T-helper 1 cell treated with Interleukin-12 subunit alpha and Interleukin-12 subunit beta and Interleukin-4 antibody, amounts not matched to agents 30 μg/mL and 1 μg/mL, for 36 hours (primary cell): ENCODE measurements around the gene ARHGAP25.
A peak's percentile ranks its signal among the peaks of the same experiment; 100 is the strongest.

Experiments used
- H3K27ac Mint-ChIP-seq: one replicate; pipeline ENCODE4 v1.8.0; 2021; ENCODE audit warnings: mild to moderate bottlenecking, mixed read lengths
- H3K27me3 Mint-ChIP-seq: one replicate; pipeline ENCODE4 v1.8.0; 2021; ENCODE audit warnings: low read depth, mixed read lengths
- H3K36me3 Mint-ChIP-seq: one replicate; pipeline ENCODE4 v1.8.0; 2021; ENCODE audit warnings: low read depth, mixed read lengths
- H3K4me1 Mint-ChIP-seq: one replicate; pipeline ENCODE4 v1.8.0; 2021; ENCODE audit warnings: low read depth, mixed read lengths
- H3K4me3 Mint-ChIP-seq: one replicate; pipeline ENCODE4 v1.8.0; 2021; ENCODE audit warnings: mild to moderate bottlenecking, moderate library complexity, mixed read lengths
- H3K9me3 Mint-ChIP-seq: one replicate; pipeline ENCODE4 v1.8.0; 2021; ENCODE audit warnings: mixed read lengths

The ARHGAP25 gene

DNA sequence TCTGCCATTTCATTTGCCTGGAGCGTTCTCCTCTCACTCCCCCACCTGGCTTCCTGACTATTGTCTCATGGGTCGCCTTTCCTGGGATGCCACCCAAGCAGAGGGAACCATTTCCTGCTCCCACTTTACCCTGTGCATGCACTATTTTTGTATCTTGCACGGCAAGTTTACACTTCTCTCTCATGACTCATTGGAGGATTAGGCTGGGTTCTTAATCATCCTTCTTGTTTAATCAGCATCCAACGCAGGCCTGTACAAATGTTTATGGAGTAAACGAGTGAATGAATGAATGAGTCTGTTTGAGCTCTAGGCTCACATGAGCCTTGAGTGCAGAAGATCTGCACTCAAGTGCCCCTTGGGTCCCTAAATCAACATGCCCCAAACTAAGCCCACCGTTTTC, 3.8 kb upstream of the ARHGAP25 start:
- Mint-ChIP-seq H3K27ac (no peak overlapping the region), H3K4me1 (peaks cover 44% of the 10 kb centered on the region), H3K27me3 (no peaks in the 10 kb centered on the region), H3K4me3 (no peak overlapping the region), H3K9me3 (no peaks in the 10 kb centered on the region), H3K36me3 (peaks cover 2% of the 10 kb centered on the region)

DNA sequence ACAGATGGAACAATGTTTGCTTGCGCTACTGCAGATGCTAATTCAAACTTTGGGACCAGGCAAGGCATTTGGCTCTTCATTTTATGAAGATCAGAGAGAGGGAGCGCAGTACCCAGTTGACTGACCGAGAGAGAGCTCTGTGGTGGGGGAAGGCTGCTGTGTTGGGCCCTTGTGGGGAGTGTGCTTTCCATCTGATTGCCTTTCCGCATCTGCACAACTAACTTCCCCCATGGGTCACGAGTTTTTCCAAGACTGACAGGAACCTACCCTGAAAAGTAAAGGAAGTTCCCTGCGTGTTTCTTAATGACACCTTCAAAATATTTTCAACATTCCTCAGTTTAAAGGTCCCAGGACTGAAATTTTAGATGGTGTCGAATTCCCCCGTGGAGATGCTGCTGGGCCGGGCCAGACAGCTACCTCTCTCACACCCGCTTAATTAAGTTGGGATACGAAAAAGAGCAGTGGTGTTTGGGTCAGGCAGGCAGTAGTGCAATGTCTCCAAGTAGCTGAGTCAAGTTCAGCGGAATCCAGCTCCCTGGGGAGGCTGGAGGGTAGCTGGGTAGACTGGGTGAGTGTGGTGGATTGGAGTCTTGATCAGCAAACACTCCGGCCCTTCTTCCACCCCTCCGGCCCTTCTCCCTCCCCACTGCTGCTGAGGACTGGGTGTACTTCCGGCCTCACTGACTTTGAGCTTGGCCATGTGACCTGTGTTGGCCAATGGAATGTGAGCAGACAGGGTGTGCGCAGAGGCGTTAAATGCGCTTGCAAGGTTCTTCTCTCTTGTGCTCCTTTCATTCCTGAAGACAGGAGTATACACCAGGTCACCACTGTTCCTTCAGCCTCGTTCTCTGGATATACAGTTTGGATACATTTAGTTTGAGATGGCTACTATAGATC, 2.3 kb upstream of the ARHGAP25 start:
- H3K36me3 Mint-ChIP-seq, result peaks cover 4% of the 10 kb centered on the region
- no peak overlapping the region for H3K4me3 Mint-ChIP-seq
- no peaks in the 10 kb centered on the region for H3K9me3 Mint-ChIP-seq
- H3K27ac Mint-ChIP-seq, result no peak overlapping the region
- no peaks in the 10 kb centered on the region for H3K27me3 Mint-ChIP-seq
- peaks cover 30% of the 10 kb centered on the region for H3K4me1 Mint-ChIP-seq

DNA sequence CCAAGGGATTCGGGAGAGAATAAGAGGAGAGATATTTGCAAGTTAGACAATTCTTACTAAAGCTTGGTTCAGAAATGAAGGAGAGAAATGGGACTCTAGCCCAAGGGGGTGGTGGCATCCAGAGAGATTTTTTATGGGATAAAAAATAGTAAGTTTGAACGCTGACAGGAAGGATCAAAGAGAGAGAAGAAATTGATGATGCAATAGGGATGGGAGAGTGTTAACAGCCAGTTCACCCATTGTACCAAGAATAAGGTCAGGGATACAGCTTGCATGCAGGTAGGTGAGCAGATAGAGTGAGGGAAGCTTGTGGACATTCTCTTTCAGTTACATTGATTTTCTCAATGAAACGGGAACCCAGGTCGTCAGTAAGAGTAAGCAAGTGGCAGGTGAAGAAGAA, 1.2 kb upstream of the ARHGAP25 start:
- H3K27ac Mint-ChIP-seq, result no peak overlapping the region
- no peak overlapping the region for H3K4me3 Mint-ChIP-seq
- peaks cover 11% of the 10 kb centered on the region for H3K36me3 Mint-ChIP-seq
- H3K4me1 Mint-ChIP-seq, result peaks cover 32% of the 10 kb centered on the region
- H3K27me3 Mint-ChIP-seq, result no peaks in the 10 kb centered on the region
- no peaks in the 10 kb centered on the region for H3K9me3 Mint-ChIP-seq

DNA sequence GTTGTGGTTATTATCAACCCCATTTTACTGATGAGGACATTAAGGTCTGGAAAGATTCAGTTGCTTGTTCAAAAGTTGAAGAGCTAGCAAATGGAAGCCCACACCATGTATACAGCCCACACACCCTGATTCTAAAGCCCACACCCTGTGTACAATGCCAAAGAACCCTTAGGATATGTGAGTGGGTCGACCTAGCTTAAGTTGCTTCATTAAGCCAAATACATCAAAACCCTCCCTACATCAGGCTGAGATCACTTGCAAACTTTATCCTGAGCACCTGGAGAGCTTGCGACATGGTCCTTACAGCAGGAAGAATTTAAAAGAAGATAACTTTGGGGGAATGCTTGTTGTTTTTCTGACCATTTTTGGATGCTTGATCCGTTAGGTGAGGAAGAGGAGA, 435 bp upstream of the ARHGAP25 start:
- Mint-ChIP-seq H3K27me3 (no peaks in the 10 kb centered on the region), H3K9me3 (no peaks in the 10 kb centered on the region), H3K4me1 (peaks cover 33% of the 10 kb centered on the region), H3K27ac (no peak overlapping the region), H3K36me3 (peaks cover 16% of the 10 kb centered on the region), H3K4me3 (no peak overlapping the region)

DNA sequence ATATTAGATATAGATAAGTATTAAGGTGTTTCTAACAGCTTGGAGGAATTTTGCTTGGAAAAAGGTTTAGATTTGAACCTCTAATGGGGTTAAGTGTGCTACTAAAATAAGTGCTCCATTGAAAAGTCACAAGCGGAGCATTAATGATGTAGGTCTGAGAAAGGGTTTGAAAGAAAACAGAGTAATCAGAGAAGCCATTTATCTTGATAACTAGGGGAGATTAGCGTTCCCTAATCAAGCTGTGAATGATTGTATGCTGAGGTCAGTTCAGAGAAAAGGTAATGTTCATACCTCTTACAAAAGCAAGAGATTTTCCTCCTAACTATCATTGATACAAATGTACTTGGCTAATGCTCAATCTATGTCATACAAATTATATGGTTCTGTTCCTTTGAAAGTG, 1.5 kb downstream of the ARHGAP25 start:
- H3K27me3 Mint-ChIP-seq, result no peaks in the 10 kb centered on the region
- peaks cover 29% of the 10 kb centered on the region for H3K36me3 Mint-ChIP-seq
- H3K4me1 Mint-ChIP-seq, result peaks cover 40% of the 10 kb centered on the region
- no peaks in the 10 kb centered on the region for H3K9me3 Mint-ChIP-seq
- H3K4me3 Mint-ChIP-seq, result no peak overlapping the region
- no peak overlapping the region for H3K27ac Mint-ChIP-seq

DNA sequence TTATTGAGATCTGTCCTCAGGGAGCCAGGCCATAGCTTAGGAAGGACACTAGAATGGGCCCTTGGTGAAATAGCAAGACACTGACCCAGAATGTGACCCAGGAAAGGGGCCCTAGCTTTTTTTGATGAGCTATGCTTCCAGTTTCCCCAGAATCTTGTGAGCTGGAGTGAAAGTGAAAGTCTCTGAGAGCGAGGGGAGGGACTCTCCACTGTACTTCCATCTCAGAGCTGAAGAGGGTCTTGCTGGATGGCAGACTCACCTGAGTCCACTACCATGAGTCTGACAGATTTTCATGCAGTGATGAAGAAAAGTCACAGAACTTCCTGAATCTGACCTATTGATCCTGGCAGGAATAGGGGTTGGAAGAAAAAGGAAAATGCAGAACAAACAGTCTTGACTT, 3.1 kb downstream of the ARHGAP25 start:
- Mint-ChIP-seq H3K27ac (peak overlapping the region; percentile 88), H3K9me3 (no peaks in the 10 kb centered on the region), H3K36me3 (peaks cover 35% of the 10 kb centered on the region), H3K4me1 (peaks cover 41% of the 10 kb centered on the region), H3K27me3 (no peaks in the 10 kb centered on the region), H3K4me3 (no peak overlapping the region)

DNA sequence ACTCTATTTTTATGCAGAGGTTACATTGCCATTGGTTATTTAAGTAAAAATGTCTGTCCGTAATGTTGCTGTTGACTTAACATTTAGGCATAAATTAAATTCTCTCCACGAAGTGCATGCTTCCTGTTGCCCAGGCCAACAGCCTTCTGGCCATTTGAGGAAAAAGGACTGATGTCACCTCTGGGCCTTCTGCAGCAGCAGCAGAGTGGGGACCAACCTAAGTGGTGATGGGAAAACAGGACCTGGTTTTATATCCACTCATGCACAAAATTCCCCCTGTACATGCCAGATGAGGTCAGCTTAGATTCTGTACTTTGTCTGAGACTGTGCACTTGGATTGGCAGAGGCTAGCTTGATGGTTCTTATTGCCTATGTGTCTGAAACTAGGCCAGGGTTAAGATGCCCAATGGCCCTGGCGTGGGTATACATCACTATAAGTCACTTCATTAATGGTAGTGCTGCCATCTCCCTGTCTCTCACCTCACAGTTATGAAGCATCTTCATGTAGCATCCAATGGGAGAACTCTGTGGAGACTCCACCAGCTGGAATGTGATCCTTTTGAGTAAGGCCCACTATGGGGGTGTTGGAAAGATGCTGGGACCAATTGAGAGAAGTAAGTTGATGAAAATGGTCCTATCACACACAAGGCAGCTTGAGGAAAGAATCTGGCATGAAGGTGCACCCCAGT, 4.4 kb downstream of the ARHGAP25 start:
- no peaks in the 10 kb centered on the region for H3K27me3 Mint-ChIP-seq
- H3K36me3 Mint-ChIP-seq, result peaks cover 46% of the 10 kb centered on the region
- H3K27ac Mint-ChIP-seq, result peak overlapping the region; percentile 83
- H3K9me3 Mint-ChIP-seq, result no peaks in the 10 kb centered on the region
- H3K4me3 Mint-ChIP-seq, result no peak overlapping the region
- H3K4me1 Mint-ChIP-seq, result peaks cover 55% of the 10 kb centered on the region

DNA sequence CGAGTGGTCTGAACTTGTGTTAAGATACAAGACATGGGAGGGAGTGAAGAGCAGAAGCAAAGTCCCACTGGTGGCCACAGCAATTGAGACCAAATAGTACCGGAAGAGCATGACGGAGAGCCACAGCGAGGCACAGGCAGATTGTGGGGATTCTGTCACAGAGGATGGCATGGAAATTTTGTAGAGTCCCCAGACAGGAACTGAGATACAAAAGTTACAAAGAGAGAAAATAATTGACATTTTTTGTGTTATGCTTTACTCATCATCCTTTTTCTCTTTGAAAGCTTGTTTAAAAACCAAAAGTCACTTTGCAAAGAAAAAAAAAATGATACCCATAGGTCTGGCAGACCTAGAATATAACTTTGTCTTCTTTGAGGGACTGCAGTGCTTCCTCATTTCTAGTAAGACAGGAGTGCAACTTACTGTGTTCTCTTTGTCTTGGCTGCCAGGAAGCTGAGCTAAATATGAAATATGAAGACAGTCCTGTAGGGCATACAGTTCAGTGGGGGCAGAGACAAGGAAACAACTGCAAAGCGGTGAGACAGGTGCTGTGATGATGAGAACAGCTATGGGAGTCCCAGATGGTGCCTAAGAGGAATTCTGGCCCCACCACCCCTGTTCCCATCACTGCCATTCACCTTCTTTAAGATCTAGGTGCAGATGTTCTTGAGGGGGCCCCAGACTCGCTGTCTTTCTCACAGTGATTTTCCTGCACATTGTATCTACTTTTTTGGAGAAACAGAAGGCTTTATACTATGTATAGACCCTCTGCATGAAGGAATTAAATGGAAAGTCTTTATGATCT, 5.2 kb downstream of the ARHGAP25 start:
- Mint-ChIP-seq H3K27ac (peak overlapping the region; percentile 83), H3K9me3 (no peaks in the 10 kb centered on the region), H3K36me3 (peaks cover 53% of the 10 kb centered on the region), H3K4me1 (peaks cover 62% of the 10 kb centered on the region), H3K4me3 (no peak overlapping the region), H3K27me3 (no peaks in the 10 kb centered on the region)

DNA sequence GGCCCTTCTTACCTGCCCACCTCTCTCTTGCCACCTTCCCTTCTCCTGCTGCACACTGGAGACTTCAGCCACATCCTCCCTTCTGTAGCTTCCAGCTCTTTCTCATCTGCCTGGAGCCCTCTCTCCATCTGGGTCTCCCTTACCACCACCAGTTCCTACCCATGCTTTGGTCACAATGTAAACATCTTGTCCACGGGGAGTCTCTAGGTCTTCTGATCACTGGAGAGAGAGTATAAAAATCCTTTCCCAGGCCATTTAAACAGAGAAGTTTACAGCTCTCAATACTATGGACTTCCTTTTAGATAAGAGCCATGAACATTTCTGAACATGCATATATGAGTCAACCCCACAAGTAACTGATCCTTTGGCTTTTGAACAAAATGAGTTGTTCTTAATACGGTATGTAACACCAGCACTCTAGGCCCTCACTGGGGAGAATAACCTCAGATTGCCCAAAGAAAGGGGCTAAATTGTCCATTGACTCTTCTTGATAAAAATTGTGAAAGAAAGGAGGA, 5.8 kb downstream of the ARHGAP25 start:
- H3K4me1 Mint-ChIP-seq, result peaks cover 69% of the 10 kb centered on the region
- H3K36me3 Mint-ChIP-seq, result peaks cover 60% of the 10 kb centered on the region
- H3K4me3 Mint-ChIP-seq, result no peak overlapping the region
- no peaks in the 10 kb centered on the region for H3K9me3 Mint-ChIP-seq
- H3K27ac Mint-ChIP-seq, result peak overlapping the region; percentile 83
- H3K27me3 Mint-ChIP-seq, result no peaks in the 10 kb centered on the region

DNA sequence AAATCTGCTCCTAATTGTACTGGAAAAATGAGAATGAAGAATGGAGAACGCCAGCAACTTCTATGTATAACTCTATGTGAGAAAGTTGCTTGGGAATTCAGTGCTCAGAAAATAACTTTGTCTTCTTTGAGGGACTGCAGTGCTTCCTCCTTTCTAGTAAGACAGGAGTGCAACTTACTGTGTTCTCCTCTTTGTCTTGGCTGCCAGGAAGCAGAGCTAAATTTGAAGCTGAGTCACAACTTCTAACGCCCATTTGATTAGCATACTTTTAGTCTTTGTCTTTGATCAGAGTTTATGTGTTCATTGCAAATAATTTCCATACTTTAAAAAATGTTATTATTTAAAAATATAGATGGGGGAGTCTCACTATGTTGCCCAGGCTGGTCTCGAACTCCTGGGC, 6.6 kb downstream of the ARHGAP25 start:
- peaks cover 76% of the 10 kb centered on the region for H3K4me1 Mint-ChIP-seq
- H3K36me3 Mint-ChIP-seq, result peaks cover 67% of the 10 kb centered on the region
- H3K27ac Mint-ChIP-seq, result peak overlapping the region; percentile 83
- no peaks in the 10 kb centered on the region for H3K27me3 Mint-ChIP-seq
- H3K9me3 Mint-ChIP-seq, result no peaks in the 10 kb centered on the region
- no peak overlapping the region for H3K4me3 Mint-ChIP-seq

DNA sequence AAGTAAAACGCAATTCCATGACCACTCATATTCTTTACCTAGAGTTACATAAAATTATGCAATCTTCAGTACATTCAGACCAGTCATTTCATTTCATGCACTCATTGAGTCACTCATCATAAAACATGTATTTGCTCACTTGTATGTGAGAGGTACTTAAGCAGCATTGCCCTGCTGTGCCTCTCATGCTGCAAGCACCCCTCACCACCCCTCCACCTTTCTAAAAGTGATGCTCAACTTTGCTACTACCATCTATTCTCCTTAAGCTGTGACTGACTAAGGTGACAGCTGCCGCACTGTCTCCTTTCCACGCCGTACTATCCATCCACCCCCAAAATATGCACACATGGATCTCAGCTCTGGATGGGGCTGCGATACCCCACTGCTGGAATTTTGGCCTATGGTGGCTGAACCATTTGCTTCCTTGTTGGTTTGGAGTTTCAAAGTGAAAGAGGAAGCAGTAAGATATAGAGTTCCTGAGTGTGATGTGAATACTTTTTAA, 7.2 kb downstream of the ARHGAP25 start:
- peaks cover 69% of the 10 kb centered on the region for H3K36me3 Mint-ChIP-seq

DNA sequence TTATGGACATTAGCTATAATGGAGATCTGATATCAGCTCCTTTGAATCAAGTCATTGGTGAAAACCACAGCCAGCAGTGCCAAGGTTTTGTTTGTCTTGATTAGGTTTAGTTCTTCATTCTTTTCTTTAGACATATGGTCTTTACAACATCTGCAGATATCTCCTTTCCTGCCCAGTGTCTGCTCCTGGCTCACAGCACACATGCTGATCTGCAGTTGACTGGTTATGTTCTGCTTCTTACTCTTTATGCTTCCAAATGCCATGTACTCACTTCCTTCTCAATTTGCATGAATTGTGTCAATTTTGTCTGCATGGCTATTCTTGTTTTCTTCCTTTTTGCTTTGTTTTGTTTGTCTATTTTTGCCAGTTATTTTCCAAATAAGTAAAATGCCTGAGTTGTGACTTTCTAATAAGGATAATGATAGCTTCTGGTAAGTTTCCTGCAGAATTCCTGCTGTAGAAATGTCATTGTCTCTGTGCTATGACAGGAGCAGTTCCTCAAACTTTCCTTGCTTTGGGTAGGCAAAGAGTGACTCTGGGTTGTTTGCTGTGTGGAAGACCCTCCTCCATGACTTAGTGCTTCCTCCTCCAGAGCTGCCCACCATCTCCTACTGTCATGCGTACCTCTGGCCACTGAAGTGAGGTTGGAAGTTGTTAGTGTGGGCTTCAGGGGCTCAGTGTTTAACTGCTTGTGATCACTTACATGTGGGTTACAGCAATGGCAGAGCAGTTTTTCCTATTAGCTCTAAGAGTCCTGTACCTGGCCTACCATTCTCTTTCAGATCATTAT, 8.2 kb downstream of the ARHGAP25 start:
- H3K4me3 Mint-ChIP-seq, result peak overlapping the region; percentile 71

More for the DNA sequence above, 7.2 kb downstream of the ARHGAP25 start:
- Mint-ChIP-seq H3K9me3 (no peaks in the 10 kb centered on the region), H3K4me3 (peak overlapping the region; percentile 77), H3K4me1 (peaks cover 79% of the 10 kb centered on the region), H3K27me3 (no peaks in the 10 kb centered on the region), H3K27ac (peak overlapping the region; percentile 76)

DNA sequence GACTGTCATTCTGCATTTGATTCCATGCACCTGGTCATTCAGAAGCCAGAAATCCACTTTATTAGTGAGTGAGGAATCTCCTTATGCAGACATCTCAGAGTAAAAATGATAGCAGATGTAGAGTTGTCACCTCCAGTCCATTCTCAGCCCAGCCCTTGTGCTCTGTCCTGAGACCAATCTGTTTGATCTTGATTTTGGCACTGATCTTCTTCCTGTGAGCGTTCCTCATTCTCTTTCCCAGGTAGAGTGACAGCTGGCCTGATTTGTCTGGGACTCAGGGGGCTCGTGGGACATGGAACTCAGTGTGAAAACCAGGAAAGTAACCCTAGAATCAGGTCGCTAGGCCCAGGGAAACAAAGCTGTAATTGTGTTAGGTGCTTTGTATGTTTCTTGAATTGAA, 8.9 kb downstream of the ARHGAP25 start:
- H3K27ac Mint-ChIP-seq, result peak overlapping the region; percentile 79

More for the DNA sequence above, 8.2 kb downstream of the ARHGAP25 start:
- Mint-ChIP-seq H3K4me1 (peaks cover 86% of the 10 kb centered on the region), H3K9me3 (no peaks in the 10 kb centered on the region), H3K36me3 (peaks cover 73% of the 10 kb centered on the region), H3K27ac (peak overlapping the region; percentile 43), H3K27me3 (no peaks in the 10 kb centered on the region)

More for the DNA sequence above, 8.9 kb downstream of the ARHGAP25 start:
- H3K36me3 Mint-ChIP-seq, result peaks cover 73% of the 10 kb centered on the region
- H3K27me3 Mint-ChIP-seq, result no peaks in the 10 kb centered on the region
- H3K4me1 Mint-ChIP-seq, result peaks cover 87% of the 10 kb centered on the region
- no peaks in the 10 kb centered on the region for H3K9me3 Mint-ChIP-seq
- H3K4me3 Mint-ChIP-seq, result peak overlapping the region; percentile 71
